Right lobe of liver (tissue), 4 donors: ENCODE data around the gene TTC12.
A peak's percentile ranks its signal among the peaks of the same experiment; 100 is the strongest.

Source experiments
- CTCF ChIP-seq, 4 donors: fragments of 200-600 bp in 3 of 4; fragments of 450-650 bp in 1 of 4; IDR thresholded peaks; one replicate each; pipeline versions ENCODE4 v1.5.1 to v1.8.0; 2016 to 2022; ENCODE audit warnings: antibody characterized with exemption in 4 of 4, mild to moderate bottlenecking in 2 of 4
- POLR2A ChIP-seq: fragments of 450-650 bp; IDR thresholded peaks from one replicate; pipeline ENCODE4 v1.6.1; 2017; ENCODE audit warnings: antibody characterized with exemption, mild to moderate bottlenecking
- donor health status: DM: no; HTN: no; CAD: no.
- donor health status: DM: no; HTN: no; CAD: no.
- donor health status: DM: no; HTN: yes; CAD: no.

GRCh38 chr11:113387605-113388211 is 73.3 kb downstream of the TTC12 start, which contains the start of gene ANKK1:
- peak in 2 of 4 donors; percentile 8 to 32 for TF ChIP-seq CTCF (IDR thresholded peaks at IDR 0.05)
- no peak for TF ChIP-seq POLR2A
